Measurements from ENCODE around the gene FHIT. TPM values are rescaled to one million over a fixed set of nuclear protein-coding genes. Genes with fewer than 3 reads are reported as not detected.

Gene FHIT
- total RNA-seq, 4 donors from 2014 or later: 0.72 to 5.2 (median 2.1) TPM

- no peaks in the 10 kb centered on the region for H3K27me3 ChIP-seq
- no peaks in the 10 kb centered on the region for H3K9me3 ChIP-seq
- in situ Hi-C loops (cut with MboI; ENCODE audit: low sequenced_read_pairs in 4 of 4) (no loop called here), intact Hi-C loops (cut with DNase I; ENCODE audit: low total_unique reads) (no loop called here)
- no peak for TF ChIP-seq CTCF (IDR thresholded peaks at IDR 0.05 in 4 of 5, conservative IDR thresholded peaks at IDR 0.05 in 1 of 5)
- TF ChIP-seq POLR2A (IDR thresholded peaks at IDR 0.05): no peak
- H3K36me3 ChIP-seq: no peaks in the 10 kb centered on the region
- no peak overlapping the region for H3K4me3 ChIP-seq
- no peak for DNase-seq
- no peak for ATAC-seq
- no peak overlapping the region for H3K27ac ChIP-seq
- no peaks in the 10 kb centered on the region for H3K4me1 ChIP-seq
Measured at GRCh38 chr3:61015408-61015807, 235.8 kb downstream of the FHIT start.

GRCh38 chr3:61008998-61009380 is 242.3 kb downstream of the FHIT start:
- no peaks in the 10 kb centered on the region for H3K27me3 ChIP-seq
- in situ Hi-C loops (cut with MboI; ENCODE audit: low sequenced_read_pairs in 4 of 4) (no loop called here), intact Hi-C loops (cut with DNase I; ENCODE audit: low total_unique reads) (no loop called here)
- H3K36me3 ChIP-seq: no peaks in the 10 kb centered on the region
- TF ChIP-seq POLR2A (IDR thresholded peaks at IDR 0.05): no peak
- TF ChIP-seq CTCF (IDR thresholded peaks at IDR 0.05 in 4 of 5, conservative IDR thresholded peaks at IDR 0.05 in 1 of 5): no peak
- ATAC-seq (no peak), DNase-seq (peak in 1 of 2 donors; percentile 16)
- no peak overlapping the region for H3K27ac ChIP-seq
- H3K4me1 ChIP-seq: no peaks in the 10 kb centered on the region
- H3K4me3 ChIP-seq: no peak overlapping the region
- H3K9me3 ChIP-seq: no peaks in the 10 kb centered on the region

- Histone ChIP-seq H3K27ac (no peak overlapping the region), H3K36me3 (no peaks in the 10 kb centered on the region), H3K9me3 (no peaks in the 10 kb centered on the region), H3K4me1 (no peaks in the 10 kb centered on the region), H3K27me3 (no peaks in the 10 kb centered on the region), H3K4me3 (no peak overlapping the region)
- intact Hi-C loops (cut with DNase I; ENCODE audit: low total_unique reads): no loop called here
- in situ Hi-C loops (cut with MboI; ENCODE audit: low sequenced_read_pairs in 4 of 4): no loop called here
- DNase-seq (no peak), ATAC-seq (no peak)
- TF ChIP-seq CTCF (IDR thresholded peaks at IDR 0.05 in 4 of 5, conservative IDR thresholded peaks at IDR 0.05 in 1 of 5) (no peak), POLR2A (IDR thresholded peaks at IDR 0.05) (no peak)
Measured at GRCh38 chr3:61008153-61008997, 242.9 kb downstream of the FHIT start.

- Histone ChIP-seq H3K27ac (no peak overlapping the region), H3K9me3 (no peaks in the 10 kb centered on the region), H3K36me3 (no peaks in the 10 kb centered on the region), H3K4me1 (no peaks in the 10 kb centered on the region), H3K4me3 (no peak overlapping the region), H3K27me3 (no peaks in the 10 kb centered on the region)
- in situ Hi-C loops (cut with MboI; ENCODE audit: low sequenced_read_pairs in 4 of 4): no loop called here
- intact Hi-C loops (cut with DNase I; ENCODE audit: low total_unique reads): no loop called here
- no peak for DNase-seq
- no peak for ATAC-seq
- no peak for TF ChIP-seq POLR2A (IDR thresholded peaks at IDR 0.05)
- no peak for TF ChIP-seq CTCF (IDR thresholded peaks at IDR 0.05 in 4 of 5, conservative IDR thresholded peaks at IDR 0.05 in 1 of 5)
Measured at GRCh38 chr3:61005591-61005990, 245.7 kb downstream of the FHIT start.
